B cell (primary cell): ENCODE measurements around the gene LRRN4CL.

ENCODE experiments used
- EZH2 ChIP-seq: IDR thresholded peaks from 2 replicates; pipeline ENCODE4 v1.6.1; 2012; ENCODE audit warnings: borderline replicate concordance, low read depth, mild to moderate bottlenecking, moderate library complexity, low read length; ENCODE audit not compliant: insufficient read depth, poor library complexity, severe bottlenecking
- TF ChIP-seq, protein P1 (sequence below): fragments of 200-600 bp; IDR thresholded peaks from one replicate; pipeline ENCODE4 v1.8.0; 2022; ENCODE audit warnings: antibody characterized with exemption, mild to moderate bottlenecking

DNA sequence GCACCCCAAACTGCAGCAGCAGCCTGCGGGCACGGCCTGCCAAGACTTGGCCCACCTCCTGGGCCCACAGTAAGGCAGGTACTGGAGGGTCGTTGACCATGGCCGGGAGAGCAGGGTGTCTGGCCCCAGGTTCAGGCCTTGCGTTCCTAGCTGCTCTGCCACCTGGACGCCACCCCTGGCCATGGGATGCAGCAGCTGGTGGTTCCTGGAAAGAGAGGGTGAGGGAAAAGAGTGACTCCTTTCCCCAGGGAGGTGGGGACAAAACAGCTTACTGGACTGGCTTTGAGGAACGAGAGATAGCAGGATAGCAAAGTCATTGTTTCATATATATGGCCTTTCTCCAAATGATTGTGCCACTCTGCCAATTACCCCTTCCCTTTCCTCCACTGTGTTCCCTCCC is 16.1 kb upstream of the LRRN4CL start:
- TF ChIP-seq, protein P1, sequence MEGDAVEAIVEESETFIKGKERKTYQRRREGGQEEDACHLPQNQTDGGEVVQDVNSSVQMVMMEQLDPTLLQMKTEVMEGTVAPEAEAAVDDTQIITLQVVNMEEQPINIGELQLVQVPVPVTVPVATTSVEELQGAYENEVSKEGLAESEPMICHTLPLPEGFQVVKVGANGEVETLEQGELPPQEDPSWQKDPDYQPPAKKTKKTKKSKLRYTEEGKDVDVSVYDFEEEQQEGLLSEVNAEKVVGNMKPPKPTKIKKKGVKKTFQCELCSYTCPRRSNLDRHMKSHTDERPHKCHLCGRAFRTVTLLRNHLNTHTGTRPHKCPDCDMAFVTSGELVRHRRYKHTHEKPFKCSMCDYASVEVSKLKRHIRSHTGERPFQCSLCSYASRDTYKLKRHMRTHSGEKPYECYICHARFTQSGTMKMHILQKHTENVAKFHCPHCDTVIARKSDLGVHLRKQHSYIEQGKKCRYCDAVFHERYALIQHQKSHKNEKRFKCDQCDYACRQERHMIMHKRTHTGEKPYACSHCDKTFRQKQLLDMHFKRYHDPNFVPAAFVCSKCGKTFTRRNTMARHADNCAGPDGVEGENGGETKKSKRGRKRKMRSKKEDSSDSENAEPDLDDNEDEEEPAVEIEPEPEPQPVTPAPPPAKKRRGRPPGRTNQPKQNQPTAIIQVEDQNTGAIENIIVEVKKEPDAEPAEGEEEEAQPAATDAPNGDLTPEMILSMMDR = no peak
- no peak for TF ChIP-seq EZH2
